ENCODE measurements around the gene SULT4A1. TPM values are rescaled to one million over a fixed set of nuclear protein-coding genes. Genes with fewer than 3 reads are reported as not detected.
"Not testable (repeated sequence)": the region's sequence is repeated elsewhere in the genome, so short reads cannot be mapped to it uniquely, and the experiment has no call there.

The SULT4A1 gene, protein sequence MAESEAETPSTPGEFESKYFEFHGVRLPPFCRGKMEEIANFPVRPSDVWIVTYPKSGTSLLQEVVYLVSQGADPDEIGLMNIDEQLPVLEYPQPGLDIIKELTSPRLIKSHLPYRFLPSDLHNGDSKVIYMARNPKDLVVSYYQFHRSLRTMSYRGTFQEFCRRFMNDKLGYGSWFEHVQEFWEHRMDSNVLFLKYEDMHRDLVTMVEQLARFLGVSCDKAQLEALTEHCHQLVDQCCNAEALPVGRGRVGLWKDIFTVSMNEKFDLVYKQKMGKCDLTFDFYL
- total RNA-seq = 0.14 TPM
- long read RNA-seq = 0 reads

DNA sequence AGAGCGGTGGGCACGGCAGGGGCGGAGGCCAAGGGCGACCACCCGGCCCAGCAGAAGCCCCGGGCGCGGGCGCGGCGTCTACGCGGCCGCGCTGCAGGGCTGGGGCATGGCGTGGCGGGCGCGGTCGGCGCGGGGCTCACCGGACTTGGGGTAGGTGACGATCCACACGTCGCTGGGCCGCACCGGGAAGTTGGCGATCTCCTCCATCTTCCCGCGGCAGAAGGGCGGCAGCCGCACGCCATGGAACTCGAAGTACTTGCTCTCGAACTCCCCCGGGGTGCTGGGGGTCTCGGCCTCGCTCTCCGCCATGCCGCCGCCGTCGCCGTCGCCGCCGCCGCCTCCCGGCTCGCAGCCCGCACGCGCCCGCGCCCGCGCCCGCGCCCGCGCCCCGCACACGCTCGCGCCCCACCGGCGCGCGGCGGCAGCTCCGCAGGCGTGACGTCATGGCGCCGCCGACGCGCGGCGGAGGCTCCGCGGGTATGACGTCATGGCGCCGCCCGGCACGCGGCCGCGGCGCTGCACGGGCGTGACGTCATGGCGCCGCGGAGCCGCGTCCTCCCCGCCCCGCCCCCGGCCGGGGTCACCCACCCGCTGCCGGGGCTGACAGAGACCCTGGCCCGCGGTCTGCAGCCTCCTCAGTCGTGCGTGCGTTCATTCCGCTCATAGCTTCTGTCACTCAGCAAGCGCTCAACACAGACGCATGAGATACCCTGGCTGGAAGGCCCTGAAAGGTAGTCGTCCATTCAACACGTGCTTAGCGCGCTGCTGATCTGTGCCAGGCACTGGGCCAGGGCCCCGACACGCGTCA lies at the start of gene SULT4A1:
TSS of gene SULT4A1 (minus strand) at position 440 of the 808 bp plus-strand sequence. CDS start at position 309, 131 bp downstream.
- DNase-seq (ENCODE audit: missing footprints) (no peak), ATAC-seq (no peak)
- intact Hi-C loops (cut with DNase I) = no loop called here

DNA sequence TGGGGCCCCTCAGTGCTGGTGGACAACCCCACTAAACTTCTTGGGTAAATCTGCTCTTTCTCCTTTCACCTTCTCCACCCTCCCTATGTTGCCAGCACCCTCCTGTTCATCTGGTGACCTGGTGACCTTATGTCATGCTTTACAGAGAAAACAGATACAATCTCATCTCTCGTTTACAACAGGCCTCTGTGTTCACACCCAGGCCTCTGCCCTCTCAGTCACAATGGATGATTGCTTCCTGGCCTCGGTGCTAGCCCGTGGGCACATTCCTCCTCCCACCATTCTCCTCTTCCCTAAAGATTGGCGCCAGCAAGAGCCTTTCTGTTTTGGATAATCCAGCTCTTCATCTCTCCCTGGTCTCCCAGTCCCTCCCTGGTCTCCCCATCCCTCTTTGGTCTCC lies 49.0 kb upstream of the SULT4A1 start:
- no peak for ATAC-seq
- no peak for DNase-seq (ENCODE audit: missing footprints)
- intact Hi-C loops (cut with DNase I) = no loop called here

DNA sequence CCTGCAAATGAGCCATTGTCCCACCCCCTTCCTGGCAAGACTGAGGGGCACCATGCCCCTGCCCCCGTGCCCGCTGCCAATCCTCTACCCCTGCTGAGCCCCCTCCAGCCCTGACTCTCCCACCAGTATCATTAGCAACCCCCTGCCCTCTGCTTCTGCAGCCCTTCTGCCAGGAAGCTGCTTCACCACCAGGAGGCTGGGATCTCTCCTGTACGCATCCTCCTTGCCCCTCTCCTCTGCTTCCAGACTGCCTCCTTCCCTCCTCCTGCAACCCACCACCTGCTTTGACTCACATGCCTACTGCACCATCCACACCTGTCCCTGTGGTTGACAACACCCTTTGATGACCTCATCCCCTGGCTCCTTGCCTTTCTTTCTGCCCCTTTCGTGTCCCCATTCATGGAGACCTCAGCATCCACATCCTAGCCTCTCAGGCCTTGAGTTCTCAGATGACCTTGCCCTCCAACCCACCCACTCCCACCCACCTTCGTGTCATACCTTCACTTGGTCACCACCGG lies 47.9 kb upstream of the SULT4A1 start:
- DNase-seq (ENCODE audit: missing footprints) = no peak
- ATAC-seq = no peak
- intact Hi-C loops (cut with DNase I) = no loop called here

DNA sequence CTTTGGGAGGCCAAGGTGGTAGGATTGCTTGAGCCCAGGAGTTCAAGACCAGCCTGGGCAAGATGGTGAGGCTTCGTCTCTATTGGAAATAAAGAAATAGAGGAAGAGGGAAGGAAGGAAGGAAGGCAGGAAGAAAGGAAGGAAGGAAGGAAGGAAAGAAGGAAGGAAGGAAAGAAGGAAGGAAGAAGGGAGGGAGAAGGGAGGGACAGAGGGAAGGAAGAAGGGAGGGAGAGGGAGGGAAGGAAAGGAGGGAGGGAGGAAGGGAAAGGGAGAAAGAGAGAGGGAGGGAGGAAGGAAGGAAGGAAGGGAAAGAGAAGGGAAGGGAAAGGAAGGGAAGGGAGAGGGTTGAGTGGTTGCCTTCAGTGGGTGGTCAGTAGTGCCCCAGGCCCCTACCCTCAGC lies 47.4 kb upstream of the SULT4A1 start:
- ATAC-seq = no peak
- DNase-seq (ENCODE audit: missing footprints) = no peak
- intact Hi-C loops (cut with DNase I) = no loop called here

DNA sequence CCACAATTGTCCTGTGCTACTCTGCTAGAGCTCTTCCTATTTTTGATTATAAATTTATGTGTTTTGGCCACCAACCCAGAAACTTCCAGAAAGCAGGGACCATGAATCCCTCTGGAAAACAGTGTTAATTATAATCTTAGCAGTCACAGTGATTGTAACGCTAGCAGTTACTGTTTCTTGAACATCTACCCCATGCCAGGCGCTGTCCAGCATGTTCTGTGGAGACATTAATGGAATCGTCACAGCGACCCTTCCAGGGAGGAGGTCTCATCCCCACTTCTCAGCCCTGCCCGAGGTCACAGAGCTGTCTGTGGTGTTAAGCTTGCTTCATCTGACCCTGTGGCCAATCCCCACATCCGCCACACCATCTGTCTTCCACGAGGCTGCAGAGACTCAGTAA lies 43.4 kb upstream of the SULT4A1 start:
- ATAC-seq (no peak), DNase-seq (ENCODE audit: missing footprints) (no peak)
- intact Hi-C loops (cut with DNase I) = no loop called here

- ATAC-seq; intact Hi-C loops (cut with DNase I); DNase-seq (ENCODE audit: missing footprints): not testable (repeated sequence)
Observed at GRCh38 chr22:43904412-43904811, 42.1 kb upstream of the SULT4A1 start.

GRCh38 chr22:43903033-43903432 lies 40.7 kb upstream of the SULT4A1 start:
- intact Hi-C loops (cut with DNase I); DNase-seq (ENCODE audit: missing footprints); ATAC-seq: not testable (repeated sequence)

DNA sequence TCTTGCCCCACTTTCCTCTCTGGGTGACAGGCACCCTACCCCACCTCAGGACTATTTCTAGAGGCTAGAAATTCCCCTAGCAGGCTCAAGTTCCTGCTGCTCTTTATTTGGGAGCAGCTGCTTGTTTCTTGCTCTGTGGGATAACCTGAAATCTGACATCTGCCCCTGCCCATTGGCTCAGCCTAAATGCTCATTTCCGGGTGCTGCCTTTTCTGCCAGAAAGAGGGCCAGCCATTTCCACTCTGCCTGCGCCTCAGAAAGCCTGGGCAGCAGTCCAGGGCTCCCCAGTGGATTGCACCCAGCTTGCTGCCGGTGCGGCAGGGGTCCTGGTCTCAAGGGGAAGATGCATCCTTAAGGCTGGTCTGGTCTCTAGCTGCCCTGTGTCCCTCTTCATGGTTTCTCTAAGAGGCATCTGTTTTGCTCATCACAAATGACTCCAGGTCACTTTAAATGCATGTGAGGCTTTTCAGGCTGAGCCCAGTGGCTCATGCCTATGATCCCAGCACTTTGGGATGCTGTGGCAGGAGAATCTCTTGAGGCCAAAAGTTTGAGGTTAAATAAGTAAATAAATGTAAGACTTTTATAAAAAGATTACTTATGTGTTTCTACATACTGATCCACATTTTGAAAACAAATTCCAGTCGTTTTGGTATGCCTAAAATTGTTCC lies 39.8 kb upstream of the SULT4A1 start:
- ATAC-seq = no peak
- no peak for DNase-seq (ENCODE audit: missing footprints)
- intact Hi-C loops (cut with DNase I) = no loop called here

DNA sequence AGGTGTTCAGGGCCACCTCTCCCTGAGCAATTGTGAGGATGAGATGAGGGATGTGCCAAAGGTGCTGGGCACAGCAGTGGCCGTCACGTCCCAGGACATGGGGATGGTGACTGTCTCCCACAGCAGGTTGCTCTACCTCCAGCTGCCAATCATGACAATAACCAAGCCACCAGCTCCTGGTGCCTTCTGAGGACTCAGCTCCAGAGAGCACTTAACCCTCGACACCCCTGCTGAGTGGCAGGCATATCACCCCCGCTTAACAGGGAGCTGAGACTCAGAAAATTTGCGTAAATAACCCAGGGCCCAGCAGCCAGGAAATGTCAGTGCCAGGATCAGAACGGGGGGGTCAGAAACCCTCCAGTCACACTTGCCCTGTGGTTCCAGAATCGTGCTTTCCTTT lies 37.9 kb upstream of the SULT4A1 start:
- ATAC-seq = no peak
- no peak for DNase-seq (ENCODE audit: missing footprints)

DNA sequence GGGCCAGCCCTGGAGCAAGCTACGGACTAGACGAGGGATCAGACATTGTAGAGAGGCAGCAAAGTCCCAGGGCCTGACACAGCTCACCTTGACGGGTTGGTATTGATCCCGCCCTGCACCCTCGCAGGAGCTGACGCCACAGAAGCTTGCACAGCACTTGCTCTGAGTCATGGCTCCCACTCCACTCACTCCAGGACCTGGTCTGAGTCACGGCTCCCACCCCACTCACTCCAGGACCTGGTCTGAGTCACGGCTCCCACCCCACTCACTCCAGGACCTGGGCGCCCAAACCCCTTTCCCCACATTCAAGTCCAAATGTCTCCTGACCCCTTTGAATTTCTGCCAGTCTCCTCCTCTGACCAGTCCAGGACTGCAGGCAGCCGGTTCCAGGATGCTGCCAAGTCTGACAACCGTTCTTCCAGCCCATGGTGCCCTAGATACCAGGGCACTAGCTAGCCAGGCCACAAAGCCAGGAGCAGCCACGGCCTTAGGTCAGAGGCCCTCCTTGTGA lies 35.5 kb upstream of the SULT4A1 start:
- DNase-seq (ENCODE audit: missing footprints) = no peak
- ATAC-seq = no peak
- intact Hi-C loops (cut with DNase I) = no loop called here

More for the DNA sequence above, 37.9 kb upstream of the SULT4A1 start:
- intact Hi-C loops (cut with DNase I) = no loop called here

DNA sequence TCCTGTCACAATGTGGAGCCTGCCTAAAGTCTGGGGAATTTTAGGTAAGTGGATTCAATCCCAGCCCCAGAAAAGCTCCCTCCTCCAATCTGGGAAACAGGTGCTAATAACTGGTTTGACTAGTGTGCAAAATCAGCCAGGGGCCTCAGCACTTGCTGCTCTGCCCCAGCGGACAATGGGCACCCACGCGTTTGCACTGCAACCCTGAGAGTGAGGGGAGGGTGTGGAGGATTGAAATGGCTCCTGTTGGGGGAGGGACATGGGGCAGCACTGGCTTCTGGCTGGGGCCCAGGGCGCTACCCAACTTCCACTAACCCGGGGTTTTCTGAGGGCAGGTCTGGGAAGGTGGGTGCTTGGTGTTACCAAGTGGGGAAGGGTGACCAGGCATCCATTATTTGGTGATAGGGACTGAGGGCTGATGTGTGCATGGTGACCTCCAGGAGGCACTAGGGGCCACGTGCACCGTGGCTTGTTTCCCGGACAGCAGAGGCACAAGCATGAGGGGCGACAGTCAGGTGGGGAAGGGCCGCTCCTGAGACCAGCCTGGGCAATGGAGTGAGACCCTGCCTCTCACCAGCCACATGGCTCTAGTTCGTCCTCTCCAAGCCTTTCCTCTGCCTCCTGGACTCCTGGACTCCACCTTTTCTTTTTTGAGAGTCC lies 33.8 kb upstream of the SULT4A1 start:
- intact Hi-C loops (cut with DNase I) = no loop called here
- no peak for ATAC-seq
- no peak for DNase-seq (ENCODE audit: missing footprints)

DNA sequence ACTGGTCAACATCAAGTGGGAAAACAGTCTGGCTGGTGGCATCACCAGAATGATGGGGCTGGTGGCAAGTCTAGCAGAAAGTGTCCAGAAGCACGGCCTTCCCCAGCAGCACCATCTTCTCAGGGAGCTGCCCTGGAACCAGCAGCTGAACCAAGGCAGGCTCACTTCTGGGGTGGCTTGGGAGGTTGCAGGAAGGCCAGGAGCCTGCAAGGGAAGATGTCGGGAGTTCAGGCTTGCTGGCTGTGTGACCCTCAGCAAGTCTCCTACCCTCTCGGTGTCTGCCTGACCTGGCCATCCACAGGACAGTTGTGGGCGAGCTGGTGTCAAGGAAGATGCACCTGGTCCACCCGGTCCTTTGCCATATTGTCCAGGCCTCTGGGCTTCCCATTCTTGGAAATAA lies 31.8 kb upstream of the SULT4A1 start:
- intact Hi-C loops (cut with DNase I) = no loop called here
- ATAC-seq (no peak), DNase-seq (ENCODE audit: missing footprints) (no peak)

GRCh38 chr22:43893266-43893665 lies 31.0 kb upstream of the SULT4A1 start:
- intact Hi-C loops (cut with DNase I) = no loop called here
- DNase-seq (ENCODE audit: missing footprints) = no peak
- ATAC-seq = no peak

DNA sequence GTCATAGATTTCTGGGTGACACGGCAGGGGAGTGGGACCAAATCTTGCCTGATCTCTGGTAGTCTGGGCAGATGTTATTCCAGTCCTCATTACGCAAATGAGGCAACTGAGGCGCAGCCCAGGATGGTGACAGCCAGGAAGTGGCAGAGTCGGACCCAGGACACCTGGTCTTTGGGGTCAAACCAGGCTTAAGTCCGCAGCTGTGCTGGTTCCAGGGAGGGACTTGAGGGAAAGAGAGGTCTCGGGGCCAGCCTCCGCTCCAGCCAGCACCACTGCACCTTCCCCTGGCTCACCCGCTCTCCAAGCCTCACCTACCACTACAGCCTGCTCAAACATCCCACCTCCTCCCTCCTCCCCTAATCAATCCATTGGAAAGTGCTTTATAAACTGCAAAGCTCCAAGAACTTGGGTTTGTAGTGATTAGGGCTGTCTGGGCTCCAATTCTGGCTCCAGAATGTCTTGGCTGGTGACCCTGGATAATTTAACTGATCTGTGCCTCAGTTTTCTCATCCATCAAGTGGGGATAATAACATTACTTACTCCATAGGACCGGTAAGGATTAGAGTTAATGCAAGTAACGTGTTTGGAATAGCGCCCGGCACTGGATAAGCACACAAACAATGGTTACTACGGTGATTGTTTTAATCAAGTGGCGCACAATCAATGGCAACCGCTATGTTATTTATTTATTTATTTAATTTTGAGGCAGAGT lies 30.0 kb upstream of the SULT4A1 start:
- intact Hi-C loops (cut with DNase I) = no loop called here
- no peak for DNase-seq (ENCODE audit: missing footprints)
- no peak for ATAC-seq

DNA sequence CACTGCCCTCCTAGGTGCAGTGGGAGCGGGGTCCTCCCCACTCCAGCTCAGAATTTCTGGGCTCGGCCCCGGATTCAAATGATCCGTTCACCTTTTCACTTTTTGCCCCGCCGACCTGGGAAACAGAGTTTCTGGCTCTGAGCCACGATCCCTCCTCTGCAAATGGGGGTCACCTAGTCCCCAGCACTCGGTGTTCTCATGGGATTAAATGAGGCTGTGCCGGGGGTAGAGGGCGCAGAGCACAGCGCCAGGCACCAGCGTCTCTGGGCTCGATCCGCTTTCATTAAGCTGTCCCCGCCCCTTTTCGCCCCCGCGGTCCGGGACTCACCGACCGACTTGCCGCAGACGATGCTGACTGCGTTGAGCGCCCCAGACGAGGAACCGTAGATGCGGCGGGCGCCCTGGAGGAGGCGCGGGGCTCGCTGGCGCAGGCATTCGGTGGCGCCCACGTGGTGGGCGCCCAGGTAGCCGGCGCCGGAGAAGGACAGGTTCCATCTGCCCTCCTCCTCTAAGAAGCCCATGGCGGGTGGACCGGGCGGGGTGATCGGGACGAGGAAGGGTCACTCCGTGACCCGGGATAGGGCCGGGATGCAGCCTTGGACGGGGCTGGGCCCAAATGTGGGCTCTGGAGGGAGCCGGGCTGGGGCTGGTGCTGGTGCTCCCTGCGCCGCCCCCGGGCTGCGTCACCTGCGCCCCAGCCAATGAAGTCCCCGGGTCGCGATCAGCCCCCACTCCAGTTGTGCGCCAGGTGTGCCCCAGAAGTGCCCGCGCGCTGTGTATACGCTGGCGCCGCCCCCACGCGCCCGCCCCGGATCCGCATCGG lies 29.3 kb upstream of the SULT4A1 start, which contains the start of gene PNPLA5:
TSS of gene PNPLA5 (minus strand) at position 654 of the 823 bp plus-strand sequence. CDS start at position 521, 133 bp downstream.
- no peak for ATAC-seq
- intact Hi-C loops (cut with DNase I) = no loop called here
- no peak for DNase-seq (ENCODE audit: missing footprints)

DNA sequence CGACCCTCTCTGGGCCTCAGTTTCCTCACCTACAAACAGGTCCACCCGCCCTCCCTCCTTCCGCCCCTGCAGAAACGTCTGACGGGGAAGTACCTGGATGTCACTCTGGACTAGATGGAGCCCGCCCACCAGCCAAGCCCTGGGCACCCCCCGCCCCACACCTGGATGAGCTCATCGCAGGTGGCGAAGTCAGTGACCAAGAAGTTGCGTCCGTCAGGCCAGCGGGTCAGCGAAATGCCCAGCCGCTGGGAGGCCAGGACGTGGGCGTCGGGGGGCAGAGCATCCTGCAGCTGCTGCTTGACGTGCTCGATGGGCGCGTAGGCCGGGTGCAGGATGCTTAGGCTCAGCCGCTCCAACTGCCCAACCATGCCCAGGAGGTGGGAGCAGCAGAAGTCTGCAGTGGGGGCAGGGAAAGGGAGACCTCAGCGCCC lies 28.6 kb upstream of the SULT4A1 start:
- intact Hi-C loops (cut with DNase I) = no loop called here
- DNase-seq (ENCODE audit: missing footprints) = no peak
- no peak for ATAC-seq

- no peak for ATAC-seq
- no peak for DNase-seq (ENCODE audit: missing footprints)
- intact Hi-C loops (cut with DNase I) = loop anchor here (5.0 kb wide), 1 partner anchor 503 kb away; no protein-coding TSS in a partner anchor
Observed at GRCh38 chr22:43889860-43890253, 27.5 kb upstream of the SULT4A1 start.

Measured in Right ventricle myocardium inferior (tissue), 1 donor.